HL-60 (cell line): Measurements from ENCODE around the gene CDKL2.
A peak's percentile ranks its signal among the peaks of the same experiment; 100 is the strongest.

ENCODE experiments used
- DNase-seq, 2 experiments: peaks; one replicate each; pipeline ENCODE4 v3.0.0-alpha.2; 2010 to 2020; ENCODE audit warnings: low read depth in 1 of 2, low spot score in 1 of 2
- H3K27ac ChIP-seq: fragments of 250-450 bp; sonication (Bioruptor Pico); replicated peaks from 2 replicates; pipeline ENCODE4 v1.5.1; 2020; ENCODE audit warnings: mild to moderate bottlenecking, moderate library complexity
- H3K27me3 ChIP-seq: fragments of 250-450 bp; sonication (Bioruptor Pico); 2 replicates; pipeline ENCODE4 v1.5.1; 2021; ENCODE audit warnings: mild to moderate bottlenecking, moderate library complexity; ENCODE audit not compliant: insufficient read depth, poor library complexity, severe bottlenecking
- H3K4me3 ChIP-seq: replicated peaks from 2 replicates; pipeline ENCODE4 v1.5.1; 2011; ENCODE audit warnings: mild to moderate bottlenecking, control low read depth, low read length; ENCODE audit not compliant: insufficient read depth
- GABPA ChIP-seq: IDR thresholded peaks from 2 replicates; pipeline ENCODE4 v1.6.1; 2012; ENCODE audit warnings: low read depth
- POLR2AphosphoS5 ChIP-seq: IDR thresholded peaks from 2 replicates; pipeline ENCODE4 v1.6.1; 2012; ENCODE audit warnings: low read depth
- SPI1 ChIP-seq: IDR thresholded peaks from 2 replicates; pipeline ENCODE4 v1.6.1; 2012; ENCODE audit warnings: low read depth, mild to moderate bottlenecking, borderline replicate concordance
- TF ChIP-seq, protein P1 (sequence below): IDR thresholded peaks from one replicate; pipeline ENCODE4 v1.5.1; 2011; ENCODE audit warnings: low read length, control low read depth, inconsistent platforms; ENCODE audit not compliant: insufficient read depth
- TF ChIP-seq, protein P2 (sequence below): IDR thresholded peaks from 2 replicates; pipeline ENCODE4 v1.6.1; 2012; ENCODE audit warnings: low read depth; ENCODE audit not compliant: insufficient replicate concordance

Gene CDKL2

DNA sequence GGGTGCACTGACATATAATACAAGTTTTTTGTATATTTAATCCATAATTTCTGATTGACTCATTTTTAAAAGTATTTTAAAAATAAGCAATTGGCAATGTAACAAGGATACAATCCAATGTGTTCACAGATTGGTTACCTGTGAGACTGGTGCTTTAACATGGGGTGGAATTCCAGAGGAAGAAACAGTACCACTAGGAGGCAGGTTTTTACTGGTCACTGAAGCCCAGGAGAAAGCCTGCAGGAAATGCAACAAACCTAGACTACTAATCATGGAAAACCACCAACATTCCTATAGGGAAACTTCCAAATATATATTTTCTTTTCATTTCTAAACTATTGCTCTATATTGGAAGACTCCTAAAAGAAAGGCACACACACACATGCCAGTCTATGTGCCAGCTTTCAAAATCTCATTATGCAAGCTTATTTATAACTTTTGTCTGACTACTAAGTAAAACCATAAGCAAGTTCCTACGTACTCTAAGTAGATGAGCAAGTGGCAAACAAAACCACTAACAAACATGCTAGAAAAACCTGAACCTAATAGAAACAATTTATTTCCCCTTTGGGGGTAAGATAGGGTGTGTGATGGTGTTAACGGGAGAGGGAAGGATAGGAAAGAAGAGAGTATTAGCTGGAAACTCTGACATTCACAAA is 23.6 kb upstream of the CDKL2 start:
- TF ChIP-seq GABPA (no peak), POLR2AphosphoS5 (no peak), SPI1 (no peak)
- TF ChIP-seq, protein P1, sequence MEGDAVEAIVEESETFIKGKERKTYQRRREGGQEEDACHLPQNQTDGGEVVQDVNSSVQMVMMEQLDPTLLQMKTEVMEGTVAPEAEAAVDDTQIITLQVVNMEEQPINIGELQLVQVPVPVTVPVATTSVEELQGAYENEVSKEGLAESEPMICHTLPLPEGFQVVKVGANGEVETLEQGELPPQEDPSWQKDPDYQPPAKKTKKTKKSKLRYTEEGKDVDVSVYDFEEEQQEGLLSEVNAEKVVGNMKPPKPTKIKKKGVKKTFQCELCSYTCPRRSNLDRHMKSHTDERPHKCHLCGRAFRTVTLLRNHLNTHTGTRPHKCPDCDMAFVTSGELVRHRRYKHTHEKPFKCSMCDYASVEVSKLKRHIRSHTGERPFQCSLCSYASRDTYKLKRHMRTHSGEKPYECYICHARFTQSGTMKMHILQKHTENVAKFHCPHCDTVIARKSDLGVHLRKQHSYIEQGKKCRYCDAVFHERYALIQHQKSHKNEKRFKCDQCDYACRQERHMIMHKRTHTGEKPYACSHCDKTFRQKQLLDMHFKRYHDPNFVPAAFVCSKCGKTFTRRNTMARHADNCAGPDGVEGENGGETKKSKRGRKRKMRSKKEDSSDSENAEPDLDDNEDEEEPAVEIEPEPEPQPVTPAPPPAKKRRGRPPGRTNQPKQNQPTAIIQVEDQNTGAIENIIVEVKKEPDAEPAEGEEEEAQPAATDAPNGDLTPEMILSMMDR = no peak
- TF ChIP-seq, protein P2, sequence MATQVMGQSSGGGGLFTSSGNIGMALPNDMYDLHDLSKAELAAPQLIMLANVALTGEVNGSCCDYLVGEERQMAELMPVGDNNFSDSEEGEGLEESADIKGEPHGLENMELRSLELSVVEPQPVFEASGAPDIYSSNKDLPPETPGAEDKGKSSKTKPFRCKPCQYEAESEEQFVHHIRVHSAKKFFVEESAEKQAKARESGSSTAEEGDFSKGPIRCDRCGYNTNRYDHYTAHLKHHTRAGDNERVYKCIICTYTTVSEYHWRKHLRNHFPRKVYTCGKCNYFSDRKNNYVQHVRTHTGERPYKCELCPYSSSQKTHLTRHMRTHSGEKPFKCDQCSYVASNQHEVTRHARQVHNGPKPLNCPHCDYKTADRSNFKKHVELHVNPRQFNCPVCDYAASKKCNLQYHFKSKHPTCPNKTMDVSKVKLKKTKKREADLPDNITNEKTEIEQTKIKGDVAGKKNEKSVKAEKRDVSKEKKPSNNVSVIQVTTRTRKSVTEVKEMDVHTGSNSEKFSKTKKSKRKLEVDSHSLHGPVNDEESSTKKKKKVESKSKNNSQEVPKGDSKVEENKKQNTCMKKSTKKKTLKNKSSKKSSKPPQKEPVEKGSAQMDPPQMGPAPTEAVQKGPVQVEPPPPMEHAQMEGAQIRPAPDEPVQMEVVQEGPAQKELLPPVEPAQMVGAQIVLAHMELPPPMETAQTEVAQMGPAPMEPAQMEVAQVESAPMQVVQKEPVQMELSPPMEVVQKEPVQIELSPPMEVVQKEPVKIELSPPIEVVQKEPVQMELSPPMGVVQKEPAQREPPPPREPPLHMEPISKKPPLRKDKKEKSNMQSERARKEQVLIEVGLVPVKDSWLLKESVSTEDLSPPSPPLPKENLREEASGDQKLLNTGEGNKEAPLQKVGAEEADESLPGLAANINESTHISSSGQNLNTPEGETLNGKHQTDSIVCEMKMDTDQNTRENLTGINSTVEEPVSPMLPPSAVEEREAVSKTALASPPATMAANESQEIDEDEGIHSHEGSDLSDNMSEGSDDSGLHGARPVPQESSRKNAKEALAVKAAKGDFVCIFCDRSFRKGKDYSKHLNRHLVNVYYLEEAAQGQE = no peak

GRCh38 chr4:75644095-75644494 is 13.8 kb upstream of the CDKL2 start:
- H3K4me3 ChIP-seq = no peak overlapping the region
- DNase-seq = peak in 1 of 2 experiments; percentile 33
- H3K27ac ChIP-seq = peak overlapping the region; percentile 10; the same call in 1 of the 2 replicates
- TF ChIP-seq SPI1 (peak; percentile 81; the same call in 1 of the 2 replicates), POLR2AphosphoS5 (no peak)
- H3K27me3 ChIP-seq = no peaks in the 10 kb centered on the region

More for the DNA sequence above, 23.6 kb upstream of the CDKL2 start:
- Histone ChIP-seq H3K27me3 (no peaks in the 10 kb centered on the region), H3K27ac (no peak overlapping the region), H3K4me3 (no peak overlapping the region)
- no peak for DNase-seq

DNA sequence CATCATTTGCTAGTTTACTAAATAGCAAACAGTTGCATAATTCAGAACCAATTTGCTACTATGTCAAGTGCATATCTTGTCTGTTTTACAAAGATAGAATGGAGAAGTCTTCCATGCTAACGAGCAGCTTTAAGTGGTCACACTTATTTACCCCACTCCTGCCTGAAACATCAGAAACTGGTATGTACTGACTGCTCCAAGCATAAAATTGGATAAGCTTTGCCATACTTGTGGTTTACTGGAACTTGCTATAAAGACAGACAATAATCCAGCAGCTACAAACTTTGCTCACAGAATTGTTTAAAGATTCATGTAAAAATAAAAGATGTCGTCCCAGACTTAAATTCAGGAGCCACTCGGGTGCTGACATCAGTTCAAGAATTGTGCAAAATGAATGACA is 13.3 kb upstream of the CDKL2 start:
- H3K27me3 ChIP-seq = no peaks in the 10 kb centered on the region
- no peak overlapping the region for H3K4me3 ChIP-seq
- TF ChIP-seq GABPA (no peak), POLR2AphosphoS5 (no peak), SPI1 (no peak)
- TF ChIP-seq, protein P1 = no peak
- TF ChIP-seq, protein P2 = no peak
- no peak for DNase-seq
- H3K27ac ChIP-seq = peak overlapping the region; percentile 10; the same call in 1 of the 2 replicates

GRCh38 chr4:75639124-75639695 is 8.9 kb upstream of the CDKL2 start:
- TF ChIP-seq, protein P1 = no peak
- no peak for TF ChIP-seq SPI1
- no peak for TF ChIP-seq GABPA
- TF ChIP-seq POLR2AphosphoS5 = no peak
- TF ChIP-seq, protein P2 = no peak
- Histone ChIP-seq H3K27ac (no peak overlapping the region), H3K27me3 (no peaks in the 10 kb centered on the region), H3K4me3 (no peak overlapping the region)
- no peak for DNase-seq
